Activated T-helper 1 cell treated with anti-CD3 and anti-CD28 coated beads, Interleukin-12 subunit alpha, Interleukin-12 subunit beta, Interleukin-2, Interleukin-4 antibody, amounts not matched to agents 30 ng/mL and 10 ng/mL and 1 ng/mL, durations not matched to agents 14 hours and 24 hours and 36 hours (primary cell): ENCODE measurements around the gene CCDC85C. TPM values are rescaled to one million over a fixed set of nuclear protein-coding genes. Genes with fewer than 3 reads are reported as not detected.
A peak's percentile ranks its signal among the peaks of the same experiment; 100 is the strongest.

ENCODE experiments used
- DNase-seq: peaks from one replicate; pipeline ENCODE4 v3.0.0; 2021; ENCODE audit warnings: low spot score
- H3K27ac Mint-ChIP-seq: one replicate; pipeline ENCODE4 v1.8.0; 2021; ENCODE audit warnings: mild to moderate bottlenecking, mixed read lengths
- H3K27me3 Mint-ChIP-seq: one replicate; pipeline ENCODE4 v1.8.0; 2022; ENCODE audit warnings: mild to moderate bottlenecking, moderate library complexity, mixed read lengths; ENCODE audit not compliant: insufficient read depth
- H3K36me3 Mint-ChIP-seq: one replicate; pipeline ENCODE4 v1.8.0; 2021; ENCODE audit warnings: low read depth, mixed read lengths
- H3K4me1 Mint-ChIP-seq: one replicate; pipeline ENCODE4 v1.8.0; 2021; ENCODE audit warnings: low read depth, mixed read lengths
- H3K4me3 Mint-ChIP-seq: one replicate; pipeline ENCODE4 v1.8.0; 2021; ENCODE audit warnings: mild to moderate bottlenecking, moderate library complexity, mixed read lengths
- H3K9me3 Mint-ChIP-seq: one replicate; pipeline ENCODE4 v1.8.0; 2021; ENCODE audit warnings: mixed read lengths
- intact Hi-C: fragments of 100-400 bp; cut with micrococcal nuclease; formaldehyde crosslinking; loops from one replicate; pipeline ENCODE4 v1.15.1; 2024
- total RNA-seq: library from RNA; stranded (reverse); gene quantifications from 2 replicates; pipeline ENCODE4 v1.2.3, GENCODE V29; 2022

Gene CCDC85C
- total RNA-seq, 1 donor from 2014 or later = 7.4 TPM

- peaks cover 28% of the 10 kb centered on the region for H3K4me1 Mint-ChIP-seq
- H3K27ac Mint-ChIP-seq = no peak overlapping the region
- DNase-seq = no peak
- no peaks in the 10 kb centered on the region for H3K36me3 Mint-ChIP-seq
- no peak overlapping the region for H3K4me3 Mint-ChIP-seq
- H3K27me3 Mint-ChIP-seq = peaks cover 14% of the 10 kb centered on the region
- intact Hi-C loops = no loop called here
- H3K9me3 Mint-ChIP-seq = no peaks in the 10 kb centered on the region
Observed at GRCh38 chr14:99598774-99599173, 5.2 kb downstream of the CCDC85C start.

- no peak overlapping the region for H3K4me3 Mint-ChIP-seq
- intact Hi-C loops = no loop called here
- no peaks in the 10 kb centered on the region for H3K36me3 Mint-ChIP-seq
- no peak for DNase-seq
- peaks cover 28% of the 10 kb centered on the region for H3K4me1 Mint-ChIP-seq
- H3K9me3 Mint-ChIP-seq = no peaks in the 10 kb centered on the region
- H3K27ac Mint-ChIP-seq = no peak overlapping the region
- H3K27me3 Mint-ChIP-seq = peaks cover 14% of the 10 kb centered on the region
Observed at GRCh38 chr14:99597911-99598600, 6.0 kb downstream of the CCDC85C start.

- no peak overlapping the region for H3K27ac Mint-ChIP-seq
Observed at GRCh38 chr14:99596772-99597171, 7.2 kb downstream of the CCDC85C start.

GRCh38 chr14:99596071-99596627 lies 7.9 kb downstream of the CCDC85C start:
- H3K27me3 Mint-ChIP-seq = peaks cover 10% of the 10 kb centered on the region
- peaks cover 13% of the 10 kb centered on the region for H3K4me1 Mint-ChIP-seq
- no peak overlapping the region for H3K4me3 Mint-ChIP-seq
- intact Hi-C loops = no loop called here
- no peak for DNase-seq
- no peak overlapping the region for H3K27ac Mint-ChIP-seq
- H3K36me3 Mint-ChIP-seq = no peaks in the 10 kb centered on the region
- no peaks in the 10 kb centered on the region for H3K9me3 Mint-ChIP-seq

More at GRCh38 chr14:99596772-99597171, 7.2 kb downstream of the CCDC85C start:
- no peaks in the 10 kb centered on the region for H3K36me3 Mint-ChIP-seq
- H3K27me3 Mint-ChIP-seq = peaks cover 10% of the 10 kb centered on the region
- no peak for DNase-seq
- H3K9me3 Mint-ChIP-seq = no peaks in the 10 kb centered on the region
- no peak overlapping the region for H3K4me3 Mint-ChIP-seq
- H3K4me1 Mint-ChIP-seq = peaks cover 19% of the 10 kb centered on the region
- intact Hi-C loops = no loop called here

- no peaks in the 10 kb centered on the region for H3K36me3 Mint-ChIP-seq
- H3K9me3 Mint-ChIP-seq = no peaks in the 10 kb centered on the region
- intact Hi-C loops = loop anchor here (1.0 kb wide), 1 partner anchor 10 kb away; no protein-coding TSS in a partner anchor
- H3K27ac Mint-ChIP-seq = peak overlapping the region; percentile 77
- H3K4me1 Mint-ChIP-seq = peaks cover 11% of the 10 kb centered on the region
- H3K27me3 Mint-ChIP-seq = peaks cover 7% of the 10 kb centered on the region
- DNase-seq = no peak
- no peak overlapping the region for H3K4me3 Mint-ChIP-seq
Observed at GRCh38 chr14:99595524-99595923, 8.5 kb downstream of the CCDC85C start.

GRCh38 chr14:99595034-99595433 lies 9.0 kb downstream of the CCDC85C start:
- Mint-ChIP-seq H3K9me3 (no peaks in the 10 kb centered on the region), H3K4me3 (peak overlapping the region; percentile 64), H3K27ac (peak overlapping the region; percentile 90), H3K27me3 (peaks cover 7% of the 10 kb centered on the region), H3K4me1 (peaks cover 11% of the 10 kb centered on the region), H3K36me3 (no peaks in the 10 kb centered on the region)
- intact Hi-C loops = loop anchor here (1.0 kb wide), 1 partner anchor 10 kb away; no protein-coding TSS in a partner anchor
- DNase-seq = peak; percentile 51

GRCh38 chr14:99593971-99594841 lies 9.8 kb downstream of the CCDC85C start:
- Mint-ChIP-seq H3K4me1 (peaks cover 11% of the 10 kb centered on the region), H3K4me3 (no peak overlapping the region), H3K27me3 (peaks cover 6% of the 10 kb centered on the region), H3K27ac (peak overlapping the region; percentile 90), H3K36me3 (no peaks in the 10 kb centered on the region), H3K9me3 (no peaks in the 10 kb centered on the region)
- intact Hi-C loops = no loop called here
- no peak for DNase-seq

GRCh38 chr14:99592933-99593753 lies 10.9 kb downstream of the CCDC85C start:
- H3K27ac Mint-ChIP-seq = no peak overlapping the region
- no peaks in the 10 kb centered on the region for H3K36me3 Mint-ChIP-seq
- H3K27me3 Mint-ChIP-seq = peaks cover 4% of the 10 kb centered on the region
- H3K4me1 Mint-ChIP-seq = peaks cover 11% of the 10 kb centered on the region
- no peaks in the 10 kb centered on the region for H3K9me3 Mint-ChIP-seq
- intact Hi-C loops = no loop called here
- DNase-seq = no peak
- H3K4me3 Mint-ChIP-seq = no peak overlapping the region

GRCh38 chr14:99592394-99592793 lies 11.6 kb downstream of the CCDC85C start:
- Mint-ChIP-seq H3K9me3 (no peaks in the 10 kb centered on the region), H3K27me3 (peaks cover 4% of the 10 kb centered on the region), H3K27ac (no peak overlapping the region), H3K4me1 (peaks cover 11% of the 10 kb centered on the region), H3K4me3 (no peak overlapping the region), H3K36me3 (no peaks in the 10 kb centered on the region)
- no peak for DNase-seq
- intact Hi-C loops = no loop called here

- H3K9me3 Mint-ChIP-seq = no peaks in the 10 kb centered on the region
Observed at GRCh38 chr14:99590746-99591555, 13.1 kb downstream of the CCDC85C start.

GRCh38 chr14:99589651-99590530 lies 14.1 kb downstream of the CCDC85C start:
- DNase-seq = no peak
- Mint-ChIP-seq H3K4me3 (no peak overlapping the region), H3K36me3 (no peaks in the 10 kb centered on the region), H3K27ac (no peak overlapping the region), H3K27me3 (peaks cover 2% of the 10 kb centered on the region), H3K9me3 (no peaks in the 10 kb centered on the region), H3K4me1 (peaks cover 4% of the 10 kb centered on the region)
- intact Hi-C loops = no loop called here

More at GRCh38 chr14:99590746-99591555, 13.1 kb downstream of the CCDC85C start:
- Mint-ChIP-seq H3K36me3 (no peaks in the 10 kb centered on the region), H3K4me3 (no peak overlapping the region), H3K4me1 (peaks cover 11% of the 10 kb centered on the region), H3K27me3 (peaks cover 4% of the 10 kb centered on the region), H3K27ac (no peak overlapping the region)
- DNase-seq = no peak
- intact Hi-C loops = no loop called here
